ENCODE measurements around the gene KCTD5. TPM values are rescaled to one million over a fixed set of nuclear protein-coding genes. Genes with fewer than 3 reads are reported as not detected.

Gene KCTD5
- total and polyA plus RNA-seq, 9 of the 15 experiments (the other 6 are each of a cell fraction or from before 2014, with no cell fraction given), result 0.73 to 58.3 (median 32.3) TPM

DNA sequence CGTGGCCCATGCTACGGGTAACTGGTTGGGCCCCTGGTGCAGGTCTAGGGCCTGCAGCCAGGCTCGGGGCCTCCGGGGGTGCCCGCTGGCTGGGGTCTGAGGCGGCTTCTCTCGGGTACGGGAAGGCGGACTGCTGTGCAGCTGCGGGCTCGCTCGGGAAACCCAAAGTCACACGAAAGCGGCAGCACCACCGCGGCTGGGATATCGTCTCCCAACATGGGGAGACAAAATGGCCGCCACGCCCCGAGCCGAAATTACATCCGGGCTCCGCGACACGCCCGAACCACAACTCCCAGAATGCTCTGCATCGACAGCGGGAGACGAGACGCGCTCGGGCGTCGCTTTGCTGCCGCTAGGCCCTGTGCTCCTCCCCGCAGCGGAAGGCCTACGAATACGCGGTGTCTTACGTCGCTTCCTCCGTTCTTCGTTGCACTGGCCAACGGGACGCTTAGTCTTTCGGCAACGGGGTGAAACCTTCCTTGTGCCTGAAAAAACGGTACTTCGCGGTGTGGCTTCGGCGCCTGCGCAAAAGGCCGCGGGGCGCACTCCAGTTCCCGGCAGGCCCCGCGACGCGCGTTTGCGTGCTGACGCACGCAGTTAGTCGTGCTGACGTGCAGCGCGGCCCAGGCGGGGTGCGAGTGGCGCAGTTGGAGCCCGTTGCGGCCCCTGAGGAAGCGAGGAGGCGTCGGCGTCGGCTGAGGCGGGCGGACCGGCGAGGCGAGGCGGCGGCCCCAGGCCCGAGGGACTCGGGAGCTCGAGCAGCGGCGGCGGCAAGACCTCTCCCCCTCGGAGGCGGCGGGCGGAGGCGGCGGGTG is 69.9 kb downstream of the KCTD5 start, which contains the start of gene SRRM2 (continued):
- TF ChIP-seq XRCC5 (IDR thresholded peaks at IDR 0.05; ENCODE audit: low read depth, low read length), result no peak
- no peak for TF ChIP-seq SRSF7 (optimal IDR thresholded peaks at IDR 0.05; ENCODE audit: low read depth, low read length)
- no peak for TF ChIP-seq ZNF324 (CRISPR knock-in tag; IDR thresholded peaks at IDR 0.05)
- TF ChIP-seq CBX2 (IDR thresholded peaks at IDR 0.05; ENCODE audit: insufficient read depth, low read length, poor library complexity, severe bottlenecking), result no peak
- TF ChIP-seq SMAD1 (IDR thresholded peaks at IDR 0.05; ENCODE audit: low read depth, low read length, partially characterized antibody), result peak; percentile 91
- TF ChIP-seq, protein P1, sequence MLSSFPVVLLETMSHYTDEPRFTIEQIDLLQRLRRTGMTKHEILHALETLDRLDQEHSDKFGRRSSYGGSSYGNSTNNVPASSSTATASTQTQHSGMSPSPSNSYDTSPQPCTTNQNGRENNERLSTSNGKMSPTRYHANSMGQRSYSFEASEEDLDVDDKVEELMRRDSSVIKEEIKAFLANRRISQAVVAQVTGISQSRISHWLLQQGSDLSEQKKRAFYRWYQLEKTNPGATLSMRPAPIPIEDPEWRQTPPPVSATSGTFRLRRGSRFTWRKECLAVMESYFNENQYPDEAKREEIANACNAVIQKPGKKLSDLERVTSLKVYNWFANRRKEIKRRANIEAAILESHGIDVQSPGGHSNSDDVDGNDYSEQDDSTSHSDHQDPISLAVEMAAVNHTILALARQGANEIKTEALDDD (IDR thresholded peaks at IDR 0.05), result no peak
- TF ChIP-seq U2AF1 (optimal IDR thresholded peaks at IDR 0.05; ENCODE audit: low read depth, low read length), result peak; percentile 80
- peak; percentile 70 for TF ChIP-seq NR2C1 (IDR thresholded peaks at IDR 0.05)
- TF ChIP-seq NR2C1 (tag; IDR thresholded peaks at IDR 0.05), result peak; percentile 83
- TF ChIP-seq ZNF717 (CRISPR knock-in tag; IDR thresholded peaks at IDR 0.05), result no peak
- TF ChIP-seq MYBL2 (IDR thresholded peaks at IDR 0.05; ENCODE audit: low read depth), result no peak
- no peak for TF ChIP-seq MYBL2 (CRISPR knock-in tag; IDR thresholded peaks at IDR 0.05; ENCODE audit: borderline replicate concordance)
- TF ChIP-seq RBM22 (IDR thresholded peaks at IDR 0.05; ENCODE audit: low read depth, low read length, poor library complexity, severe bottlenecking), result peak; percentile 73
- TF ChIP-seq FOSL1 (tag; conservative IDR thresholded peaks at IDR 0.05), result peak; percentile 52; the same call in 1 of the 2 replicates
- TF ChIP-seq FOXJ2 (tag; IDR thresholded peaks at IDR 0.05), result no peak
- no peak for TF ChIP-seq RCOR1 (IDR thresholded peaks at IDR 0.05; ENCODE audit: borderline replicate concordance in 1 of 2, low read depth in 2 of 2, low read length in 2 of 2)
- 0 out of 2 replicates have a peak, but pooled peaks have one; percentile 61 for TF ChIP-seq NBN (IDR thresholded peaks at IDR 0.05; ENCODE audit: low read depth)
- 0 out of 2 replicates have a peak, but pooled peaks have one; percentile 22 for TF ChIP-seq SPI1 (IDR thresholded peaks at IDR 0.05; ENCODE audit: borderline replicate concordance, low read depth, low read length)
- no peak for TF ChIP-seq CSDE1 (IDR thresholded peaks at IDR 0.05)
- TF ChIP-seq, protein P2, sequence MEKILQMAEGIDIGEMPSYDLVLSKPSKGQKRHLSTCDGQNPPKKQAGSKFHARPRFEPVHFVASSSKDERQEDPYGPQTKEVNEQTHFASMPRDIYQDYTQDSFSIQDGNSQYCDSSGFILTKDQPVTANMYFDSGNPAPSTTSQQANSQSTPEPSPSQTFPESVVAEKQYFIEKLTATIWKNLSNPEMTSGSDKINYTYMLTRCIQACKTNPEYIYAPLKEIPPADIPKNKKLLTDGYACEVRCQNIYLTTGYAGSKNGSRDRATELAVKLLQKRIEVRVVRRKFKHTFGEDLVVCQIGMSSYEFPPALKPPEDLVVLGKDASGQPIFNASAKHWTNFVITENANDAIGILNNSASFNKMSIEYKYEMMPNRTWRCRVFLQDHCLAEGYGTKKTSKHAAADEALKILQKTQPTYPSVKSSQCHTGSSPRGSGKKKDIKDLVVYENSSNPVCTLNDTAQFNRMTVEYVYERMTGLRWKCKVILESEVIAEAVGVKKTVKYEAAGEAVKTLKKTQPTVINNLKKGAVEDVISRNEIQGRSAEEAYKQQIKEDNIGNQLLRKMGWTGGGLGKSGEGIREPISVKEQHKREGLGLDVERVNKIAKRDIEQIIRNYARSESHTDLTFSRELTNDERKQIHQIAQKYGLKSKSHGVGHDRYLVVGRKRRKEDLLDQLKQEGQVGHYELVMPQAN (IDR thresholded peaks at IDR 0.05; ENCODE audit: borderline replicate concordance), result no peak
- TF ChIP-seq HDAC1 (IDR thresholded peaks at IDR 0.05), result no peak; a peak in 1 of 4 replicates
- TF ChIP-seq KAT2B (IDR thresholded peaks at IDR 0.05; ENCODE audit: low read depth, low read length), result no peak
- TF ChIP-seq, protein P3, sequence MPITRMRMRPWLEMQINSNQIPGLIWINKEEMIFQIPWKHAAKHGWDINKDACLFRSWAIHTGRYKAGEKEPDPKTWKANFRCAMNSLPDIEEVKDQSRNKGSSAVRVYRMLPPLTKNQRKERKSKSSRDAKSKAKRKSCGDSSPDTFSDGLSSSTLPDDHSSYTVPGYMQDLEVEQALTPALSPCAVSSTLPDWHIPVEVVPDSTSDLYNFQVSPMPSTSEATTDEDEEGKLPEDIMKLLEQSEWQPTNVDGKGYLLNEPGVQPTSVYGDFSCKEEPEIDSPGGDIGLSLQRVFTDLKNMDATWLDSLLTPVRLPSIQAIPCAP (CRISPR knock-in tag; IDR thresholded peaks at IDR 0.05; ENCODE audit: borderline replicate concordance), result no peak; the same call in 1 of the 2 replicates
- TF ChIP-seq, protein P4, sequence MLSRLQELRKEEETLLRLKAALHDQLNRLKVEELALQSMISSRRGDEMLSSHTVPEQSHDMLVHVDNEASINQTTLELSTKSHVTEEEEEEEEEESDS (CRISPR knock-in tag; IDR thresholded peaks at IDR 0.05), result no peak
